ENCODE results near the gene TIPARP.
"Not testable (repeated sequence)": the region's sequence is repeated elsewhere in the genome, so short reads cannot be mapped to it uniquely, and the experiment has no call there.

TIPARP gene

GRCh38 chr3:156729460-156730179 is 55.2 kb downstream of the TIPARP start:
- DNase-seq (ENCODE audit: low spot score) = no peak
- no peak for TF ChIP-seq CTCF (conservative IDR thresholded peaks at IDR 0.05; ENCODE audit: low read depth)
- peak overlapping the region; percentile 42; the same call in 1 of the 2 replicates for H3K27ac ChIP-seq
- ChIA-PET CTCF (interaction anchor here (0.5 to 0.7 kb wide), 2 partner anchors 27 to 1386 kb away, joined by 3 to 5 read pairs; no protein-coding TSS in a partner anchor), POLR2A (ENCODE audit: low non-redundant PET) (no interaction called here)

- ChIA-PET POLR2A (ENCODE audit: low non-redundant PET) (interaction anchor here (0.6 kb wide), 1 partner anchor 110 kb away, joined by 4 read pairs; no protein-coding TSS in a partner anchor), CTCF (interaction anchor here (0.6 to 0.7 kb wide), 2 partner anchors 10 to 121 kb away, joined by 3 to 5 read pairs; no protein-coding TSS in a partner anchor)
- TF ChIP-seq CTCF (conservative IDR thresholded peaks at IDR 0.05; ENCODE audit: low read depth) = no peak
- no peak for DNase-seq (ENCODE audit: low spot score)
- no peak overlapping the region for H3K27ac ChIP-seq
Measured at GRCh38 chr3:156731813-156732212, 57.4 kb downstream of the TIPARP start.

- ChIA-PET POLR2A (ENCODE audit: low non-redundant PET) (interaction anchor here (0.6 kb wide), 1 partner anchor 110 kb away, joined by 4 read pairs; no protein-coding TSS in a partner anchor), CTCF (interaction anchor here (0.6 to 0.7 kb wide), 2 partner anchors 9 to 121 kb away, joined by 3 to 5 read pairs; no protein-coding TSS in a partner anchor)
- H3K27ac ChIP-seq = no peak overlapping the region
- DNase-seq (ENCODE audit: low spot score) = no peak
- no peak for TF ChIP-seq CTCF (conservative IDR thresholded peaks at IDR 0.05; ENCODE audit: low read depth)
Measured at GRCh38 chr3:156732261-156732660, 57.9 kb downstream of the TIPARP start.

GRCh38 chr3:156732715-156733421 is 58.5 kb downstream of the TIPARP start:
- no peak for TF ChIP-seq CTCF (conservative IDR thresholded peaks at IDR 0.05; ENCODE audit: low read depth)
- ChIA-PET CTCF (interaction anchor here (0.6 kb wide), 1 partner anchor 472 kb away, joined by 3 read pairs; no protein-coding TSS in a partner anchor), POLR2A (ENCODE audit: low non-redundant PET) (no interaction called here)
- H3K27ac ChIP-seq = no peak overlapping the region
- DNase-seq (ENCODE audit: low spot score) = no peak

- H3K27ac ChIP-seq; DNase-seq (ENCODE audit: low spot score); POLR2A ChIA-PET (ENCODE audit: low non-redundant PET): not testable (repeated sequence)
- CTCF ChIA-PET = interaction anchor here (1.2 kb wide), 1 partner anchor 403 kb away, joined by 3 read pairs; no protein-coding TSS in a partner anchor
Measured at GRCh38 chr3:156734661-156735060, 60.3 kb downstream of the TIPARP start.

GRCh38 chr3:156735471-156735870 is 61.1 kb downstream of the TIPARP start:
- no peak overlapping the region for H3K27ac ChIP-seq
- POLR2A ChIA-PET (ENCODE audit: low non-redundant PET) = no interaction called here
- CTCF ChIA-PET = interaction anchor here (1.2 kb wide), 1 partner anchor 402 kb away, joined by 3 read pairs; no protein-coding TSS in a partner anchor
- TF ChIP-seq CTCF (conservative IDR thresholded peaks at IDR 0.05; ENCODE audit: low read depth) = no peak
- no peak for DNase-seq (ENCODE audit: low spot score)

GRCh38 chr3:156737049-156737448 is 62.7 kb downstream of the TIPARP start:
- POLR2A ChIA-PET (ENCODE audit: low non-redundant PET); CTCF ChIA-PET: not testable (repeated sequence)

More at GRCh38 chr3:156737049-156737448, 62.7 kb downstream of the TIPARP start:
- DNase-seq (ENCODE audit: low spot score); H3K27ac ChIP-seq: not testable (repeated sequence)
